ENCODE data around the gene DCP1A. TPM values are rescaled to one million over a fixed set of nuclear protein-coding genes. Genes with fewer than 3 reads are reported as not detected.

Gene DCP1A
- polyA plus RNA-seq, 1 experiment, result 34.0 TPM

GRCh38 chr3:53295410-53295809 lies 51.9 kb downstream of the DCP1A start:
- DNase-seq (ENCODE audit: low read depth), result no peak
- CTCF ChIA-PET, result no interaction called here
- POLR2A ChIA-PET, result no interaction called here
- Histone ChIP-seq H3K27me3 (ENCODE audit: control insufficient read depth, insufficient read depth, low read length) (no peaks in the 10 kb centered on the region), H3K4me3 (ENCODE audit: low read depth, low read length) (no peak overlapping the region), H3K36me3 (ENCODE audit: control insufficient read depth, insufficient read depth, low read length) (peaks cover 4% of the 10 kb centered on the region)
- TF ChIP-seq CTCF (IDR thresholded peaks at IDR 0.05; ENCODE audit: insufficient read depth, low read depth, low read length), result no peak

GRCh38 chr3:53293867-53294266 lies 53.5 kb downstream of the DCP1A start:
- DNase-seq (ENCODE audit: low read depth), result no peak
- no peak overlapping the region for H3K4me3 ChIP-seq (ENCODE audit: low read depth, low read length)
- POLR2A ChIA-PET, result no interaction called here
- H3K36me3 ChIP-seq (ENCODE audit: control insufficient read depth, insufficient read depth, low read length), result peaks cover 4% of the 10 kb centered on the region
- CTCF ChIA-PET, result no interaction called here
- no peaks in the 10 kb centered on the region for H3K27me3 ChIP-seq (ENCODE audit: control insufficient read depth, insufficient read depth, low read length)
- TF ChIP-seq CTCF (IDR thresholded peaks at IDR 0.05; ENCODE audit: insufficient read depth, low read depth, low read length), result no peak

- ChIA-PET CTCF (interaction anchor here (0.8 kb wide), 1 partner anchor 34 kb away, joined by 3 read pairs; no protein-coding TSS in a partner anchor), POLR2A (no interaction called here)
- no peak for TF ChIP-seq CTCF (IDR thresholded peaks at IDR 0.05; ENCODE audit: insufficient read depth, low read depth, low read length)
- H3K27me3 ChIP-seq (ENCODE audit: control insufficient read depth, insufficient read depth, low read length), result no peaks in the 10 kb centered on the region
- DNase-seq (ENCODE audit: low read depth), result no peak
- H3K36me3 ChIP-seq (ENCODE audit: control insufficient read depth, insufficient read depth, low read length), result peaks cover 13% of the 10 kb centered on the region
- no peak overlapping the region for H3K4me3 ChIP-seq (ENCODE audit: low read depth, low read length)
Measured at GRCh38 chr3:53288214-53288613, 59.1 kb downstream of the DCP1A start.

- POLR2A ChIA-PET, result no interaction called here
- no peak for DNase-seq (ENCODE audit: low read depth)
- no peak for TF ChIP-seq CTCF (IDR thresholded peaks at IDR 0.05; ENCODE audit: insufficient read depth, low read depth, low read length)
- Histone ChIP-seq H3K36me3 (ENCODE audit: control insufficient read depth, insufficient read depth, low read length) (peaks cover 10% of the 10 kb centered on the region), H3K4me3 (ENCODE audit: low read depth, low read length) (no peak overlapping the region), H3K27me3 (ENCODE audit: control insufficient read depth, insufficient read depth, low read length) (no peaks in the 10 kb centered on the region)
- CTCF ChIA-PET, result interaction anchor here (0.8 to 0.9 kb wide), 2 partner anchors 12 to 33 kb away, joined by 3 read pairs; no protein-coding TSS in a partner anchor
Measured at GRCh38 chr3:53287131-53287629, 60.2 kb downstream of the DCP1A start.

GRCh38 chr3:53286727-53287126 lies 60.6 kb downstream of the DCP1A start:
- no peak overlapping the region for H3K4me3 ChIP-seq (ENCODE audit: low read depth, low read length)
- no peaks in the 10 kb centered on the region for H3K27me3 ChIP-seq (ENCODE audit: control insufficient read depth, insufficient read depth, low read length)
- DNase-seq (ENCODE audit: low read depth), result no peak
- peaks cover 9% of the 10 kb centered on the region for H3K36me3 ChIP-seq (ENCODE audit: control insufficient read depth, insufficient read depth, low read length)
- no peak for TF ChIP-seq CTCF (IDR thresholded peaks at IDR 0.05; ENCODE audit: insufficient read depth, low read depth, low read length)
- ChIA-PET CTCF (no interaction called here), POLR2A (no interaction called here)
